GM19463 (cell line): ENCODE results near the gene ACTL7A.
"Not testable (repeated sequence)": the region's sequence is repeated elsewhere in the genome, so short reads cannot be mapped to it uniquely, and the experiment has no call there.

ENCODE experiments used
- ATAC-seq: cut with Tn5 transposase; IDR thresholded peaks from one replicate; pipeline ENCODE4 v1.9.1; 2021; ENCODE audit warnings: mild to moderate bottlenecking, moderate library complexity; ENCODE audit not compliant: unreplicated experiment

ACTL7A gene

DNA sequence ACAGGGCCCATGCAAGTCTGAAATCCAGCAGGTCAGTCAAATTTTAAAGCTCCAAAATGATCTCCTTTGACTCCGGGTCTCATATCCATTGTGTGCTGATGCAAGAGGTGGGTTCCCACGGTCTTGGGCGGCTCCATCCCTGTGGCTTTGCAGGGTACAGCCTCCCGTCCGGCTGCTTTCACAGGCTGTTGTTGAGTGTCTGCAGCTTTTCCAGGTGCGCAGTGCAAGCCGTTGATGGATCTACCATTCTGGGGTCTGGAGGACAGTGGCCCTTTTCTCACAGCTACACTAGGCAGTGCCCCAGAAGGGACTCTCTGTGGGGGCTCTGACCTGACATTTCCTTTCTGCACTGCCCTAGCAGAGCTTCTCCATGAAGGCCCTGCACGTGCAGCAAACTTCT is 13.8 kb upstream of the ACTL7A start:
- not testable (repeated sequence) for ATAC-seq

DNA sequence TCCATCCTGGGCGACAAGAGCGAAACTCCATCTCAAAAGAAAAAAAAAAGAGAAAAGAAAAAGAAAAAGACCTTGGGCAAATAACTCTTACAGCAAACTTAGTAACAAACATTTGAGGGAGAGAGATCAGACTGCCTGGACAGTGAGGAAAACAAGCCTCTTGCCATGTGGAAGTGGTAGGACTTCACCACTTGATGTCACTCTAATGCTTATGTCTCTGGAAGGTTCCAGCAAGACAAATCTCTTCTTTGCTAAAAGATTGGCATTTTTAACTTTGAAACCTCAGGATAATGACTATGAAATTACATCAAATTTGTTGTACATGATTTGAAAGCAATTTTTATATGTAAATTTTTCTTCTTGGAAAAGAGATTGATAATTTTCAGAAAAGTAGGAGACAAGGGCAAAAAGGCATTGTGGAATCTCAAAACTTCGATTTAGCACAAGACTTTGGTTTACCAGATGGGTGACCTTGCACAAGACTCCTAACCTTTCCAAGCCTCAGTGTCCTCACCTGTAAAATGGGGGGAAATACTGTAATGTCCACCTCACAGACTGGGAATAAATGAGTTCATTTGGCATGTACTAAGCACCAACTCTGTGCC is 11.7 kb upstream of the ACTL7A start:
- no peak for ATAC-seq

DNA sequence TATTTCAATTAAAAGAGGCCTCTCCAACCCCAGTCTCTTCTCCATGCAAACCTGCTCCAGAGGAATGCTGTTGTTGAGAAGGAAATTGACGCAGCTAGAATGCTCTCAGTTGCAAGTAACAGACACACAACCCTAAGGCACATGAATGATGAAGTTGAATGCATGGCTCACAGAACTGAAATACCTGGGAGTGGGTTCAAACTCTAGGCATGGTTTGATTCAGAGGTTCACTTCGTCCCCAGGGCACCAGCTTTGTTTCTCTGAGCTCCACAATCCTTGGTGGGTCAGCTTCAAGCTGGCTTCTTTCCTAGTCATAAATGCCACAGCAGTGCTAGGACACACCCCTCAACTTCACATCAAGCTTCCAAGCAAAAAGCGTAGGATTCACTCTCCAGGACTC is 10.9 kb upstream of the ACTL7A start:
- ATAC-seq, result no peak

DNA sequence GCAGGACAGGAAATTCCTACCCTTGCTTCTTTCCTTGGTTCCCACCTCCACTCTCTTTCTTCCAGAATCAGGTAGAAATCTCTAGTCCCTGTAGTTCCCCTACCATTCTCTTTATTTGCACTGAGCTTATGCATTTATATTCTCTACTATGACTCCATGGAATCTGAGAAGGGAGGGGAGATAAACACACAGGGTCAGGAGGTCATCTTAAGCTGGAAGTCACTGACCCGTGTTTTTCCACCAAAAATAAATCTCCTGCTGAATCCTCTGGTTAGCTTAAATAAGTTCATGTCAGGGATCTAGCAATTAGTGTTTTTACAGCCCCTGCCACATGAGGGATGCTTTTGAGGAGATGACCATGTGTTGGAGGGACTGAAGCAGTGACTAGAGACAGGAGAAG is 10.0 kb upstream of the ACTL7A start:
- ATAC-seq, result no peak

DNA sequence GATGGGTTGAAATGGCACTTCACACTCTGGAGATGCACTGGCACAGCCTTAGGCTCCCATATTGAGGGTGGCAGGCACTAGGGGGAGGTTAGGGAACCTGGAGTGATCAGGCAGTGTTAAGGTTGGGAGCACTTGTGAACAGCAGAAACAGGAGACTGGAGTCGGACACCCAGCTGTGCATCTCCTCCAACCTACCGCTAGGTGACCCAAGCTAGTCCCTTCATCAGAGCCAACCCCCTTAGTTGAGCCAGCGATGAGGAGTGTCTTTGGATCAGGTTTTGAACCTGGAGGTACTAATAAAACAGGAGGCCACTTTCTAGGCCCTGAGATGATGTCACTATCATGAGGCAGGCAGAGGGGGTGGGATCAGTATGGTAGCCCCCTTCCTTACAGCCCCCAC is 8.0 kb upstream of the ACTL7A start:
- no peak for ATAC-seq

DNA sequence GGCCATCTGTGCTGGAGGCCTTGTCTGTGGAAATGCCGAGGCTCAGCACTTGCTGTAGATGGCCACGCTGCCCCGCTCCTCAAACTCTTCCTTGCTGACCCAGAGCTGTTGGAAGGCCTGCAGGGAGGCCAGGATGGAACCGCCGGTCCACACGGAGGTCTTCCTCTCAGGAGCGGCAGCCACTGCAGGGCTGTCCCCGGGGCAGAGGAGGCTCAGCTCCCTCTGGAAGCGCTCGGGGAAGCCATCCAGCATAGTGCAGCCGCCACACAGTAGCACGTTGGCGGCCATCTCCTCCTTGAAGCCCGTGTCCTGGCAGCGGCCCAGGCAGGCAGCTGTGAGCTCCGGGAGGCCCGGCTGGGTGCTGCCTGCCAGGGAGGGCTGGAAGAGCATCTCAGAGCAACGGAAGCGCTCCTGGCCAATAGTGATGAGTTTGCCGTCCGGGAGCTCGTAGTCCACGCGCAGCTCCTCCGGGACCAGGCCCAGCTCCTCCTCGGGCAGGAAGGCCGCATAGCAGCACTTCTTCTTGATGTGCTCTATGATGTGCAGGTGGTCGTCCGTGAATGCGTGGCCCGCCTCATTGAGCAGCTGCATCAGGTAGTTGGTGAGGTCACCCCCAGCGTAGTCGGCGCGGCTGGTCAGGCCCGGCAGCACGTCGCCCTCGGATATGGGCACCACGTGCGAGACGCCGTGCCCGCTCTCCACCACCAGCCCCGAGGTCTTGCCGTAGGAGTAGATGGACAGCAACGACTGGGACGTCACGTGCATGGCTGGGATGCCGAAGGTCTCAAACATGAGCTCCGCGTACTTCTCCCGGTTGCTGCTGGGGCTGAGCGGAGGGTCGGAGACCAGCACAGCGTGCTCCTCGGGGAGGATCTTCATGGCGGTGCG is 7.2 kb upstream of the ACTL7A start:
- no peak for ATAC-seq

DNA sequence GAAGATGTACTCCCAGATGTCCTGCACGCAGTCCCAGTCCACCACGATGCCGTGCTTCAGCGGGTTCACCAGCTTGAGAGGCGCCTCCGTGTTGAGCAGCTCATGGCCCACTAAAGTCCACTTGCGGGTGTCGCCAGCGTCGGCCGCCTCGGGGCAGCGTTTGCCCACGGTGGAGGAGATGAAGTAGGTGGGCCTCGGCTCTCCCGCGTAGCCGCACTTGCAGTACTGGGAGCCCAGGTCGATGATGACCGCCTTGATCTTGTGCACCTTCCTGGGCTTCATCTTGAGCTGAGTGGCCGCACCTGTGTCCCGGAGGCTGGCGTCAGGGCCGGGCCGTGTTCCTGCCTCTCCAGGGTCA is 6.6 kb upstream of the ACTL7A start:
- ATAC-seq, result no peak

DNA sequence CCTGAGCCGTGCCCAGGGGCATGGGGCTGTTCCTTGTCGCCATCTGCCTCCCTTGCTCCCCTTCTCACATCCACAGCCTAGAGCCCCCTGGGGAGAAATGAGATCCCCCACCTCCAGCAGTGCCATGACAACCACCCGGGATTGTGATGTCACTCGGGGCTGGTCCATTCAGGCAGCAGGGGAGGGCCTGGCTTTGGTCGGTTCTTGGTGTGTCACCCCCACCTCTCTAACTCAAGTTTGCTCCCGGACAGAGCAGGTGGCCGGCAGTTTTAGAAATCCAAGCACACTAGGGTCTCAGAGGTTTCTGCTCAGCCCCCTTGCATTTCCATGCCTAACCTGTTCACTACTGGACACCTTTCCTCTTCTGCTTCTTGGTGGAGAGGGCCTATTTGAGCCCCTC is 6.2 kb upstream of the ACTL7A start, which contains the start of gene ACTL7B:
Gene ACTL7B, minus strand, starts transcription at position 99 of the 400 bp plus-strand sequence. Its CDS starts 56 bp downstream, at position 43.
- ATAC-seq, result no peak

DNA sequence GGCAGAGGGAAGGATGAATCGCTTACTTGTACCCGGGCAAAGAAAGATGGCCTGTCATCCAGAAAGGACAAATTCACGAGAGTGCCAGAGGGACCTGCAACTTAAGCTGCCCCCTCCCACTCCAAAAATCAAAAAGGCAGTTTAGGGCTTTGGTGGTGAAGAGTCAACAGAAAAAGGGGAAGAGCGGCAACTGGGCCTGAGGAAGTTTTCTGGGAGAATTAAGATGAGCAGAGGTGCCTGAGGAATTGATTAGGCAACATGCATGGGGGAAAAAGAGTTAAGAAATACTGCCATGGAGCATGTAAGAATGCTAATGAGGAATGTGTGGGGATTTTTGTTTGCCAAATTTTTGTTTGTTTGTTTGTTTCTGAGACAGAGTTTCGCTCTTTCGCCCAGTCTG is 4.5 kb upstream of the ACTL7A start:
- no peak for ATAC-seq

DNA sequence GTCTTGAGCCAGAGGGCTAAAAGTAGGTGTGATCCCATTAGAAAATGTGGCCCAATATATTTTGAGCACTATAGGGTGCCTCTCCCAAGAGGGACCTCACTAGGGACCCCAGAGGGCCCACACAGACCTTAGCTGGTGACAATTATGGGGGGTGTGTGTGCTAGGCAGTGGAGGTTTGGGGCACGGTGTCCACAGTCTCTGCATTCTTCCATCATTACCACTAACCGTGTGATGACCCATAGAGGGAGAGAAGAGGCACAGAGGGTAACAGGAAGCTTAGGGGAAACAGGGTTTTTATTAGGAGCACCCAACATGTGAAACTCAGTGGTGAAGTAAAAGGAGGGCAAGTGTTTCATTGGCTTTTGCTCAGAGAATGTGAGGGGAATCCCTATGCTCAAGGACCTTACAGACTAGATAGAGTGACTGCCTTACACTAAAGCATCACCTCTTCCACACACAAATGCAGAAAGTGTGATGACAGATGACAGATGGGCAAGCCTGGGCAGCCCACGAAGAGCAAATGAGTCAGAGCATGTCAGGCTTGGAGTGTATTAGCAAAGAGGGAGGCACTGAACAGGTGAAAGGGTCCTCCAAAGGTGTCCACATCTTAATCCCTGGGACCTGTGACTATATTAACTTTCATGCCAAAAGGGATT is 2.5 kb upstream of the ACTL7A start:
- peak; percentile 64 for ATAC-seq

DNA sequence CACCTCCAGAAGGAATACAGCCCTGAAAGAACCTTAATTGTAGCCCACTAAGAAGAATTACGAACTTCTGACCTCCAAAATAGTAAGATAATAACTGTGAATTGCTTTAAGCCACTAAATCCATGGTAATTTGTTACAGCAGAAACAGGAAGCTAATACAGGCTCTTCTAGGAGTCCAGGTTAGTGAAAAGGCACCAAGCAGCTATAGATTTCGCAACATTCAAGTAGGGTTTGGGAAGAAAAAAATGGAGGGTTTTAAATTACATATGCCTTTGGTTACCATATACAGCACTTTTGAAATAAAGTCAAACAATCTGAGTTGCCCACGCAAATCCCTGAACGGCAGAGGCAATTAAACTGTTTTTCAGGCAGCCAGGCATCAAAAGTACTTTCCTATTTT is 1.7 kb upstream of the ACTL7A start:
- no peak for ATAC-seq

DNA sequence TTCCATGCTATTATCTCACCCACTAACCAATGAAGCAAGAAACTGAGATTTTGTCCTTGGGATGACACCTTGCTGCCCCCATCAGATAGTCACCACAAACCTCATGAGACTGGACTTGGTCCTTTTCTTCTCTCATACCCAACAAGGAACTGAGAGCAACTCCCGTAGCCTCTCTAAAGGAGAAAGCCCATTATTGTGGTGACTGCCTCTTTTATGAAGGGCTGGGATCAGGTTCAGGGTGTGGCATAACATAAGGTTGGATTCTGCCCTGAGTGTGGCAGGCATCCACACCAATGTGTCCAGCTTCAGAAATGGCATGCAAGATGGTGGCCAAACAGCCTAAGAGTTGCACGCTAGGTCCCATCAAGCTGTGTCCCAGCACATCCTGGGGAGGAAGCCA is 1.3 kb upstream of the ACTL7A start:
- no peak for ATAC-seq

DNA sequence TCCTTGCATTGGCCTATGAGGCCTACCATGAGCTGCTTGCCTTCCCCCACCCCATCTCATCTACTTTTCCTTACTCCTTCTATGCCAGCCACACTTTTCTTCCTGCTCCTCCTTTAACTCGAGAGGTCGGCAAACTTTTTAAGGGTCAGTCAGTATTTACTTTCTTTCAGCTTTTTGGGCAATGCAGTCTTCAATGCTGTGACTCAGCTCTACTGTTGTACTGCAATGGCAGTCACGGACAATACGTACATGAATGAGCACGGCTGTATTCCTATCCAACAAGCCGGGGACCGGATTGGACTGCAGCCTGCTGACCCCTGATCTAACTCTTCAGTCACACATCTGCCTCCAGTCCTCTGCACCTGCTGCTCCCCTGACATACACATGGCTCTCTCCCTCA is 602 bp upstream of the ACTL7A start:
- ATAC-seq, result no peak

DNA sequence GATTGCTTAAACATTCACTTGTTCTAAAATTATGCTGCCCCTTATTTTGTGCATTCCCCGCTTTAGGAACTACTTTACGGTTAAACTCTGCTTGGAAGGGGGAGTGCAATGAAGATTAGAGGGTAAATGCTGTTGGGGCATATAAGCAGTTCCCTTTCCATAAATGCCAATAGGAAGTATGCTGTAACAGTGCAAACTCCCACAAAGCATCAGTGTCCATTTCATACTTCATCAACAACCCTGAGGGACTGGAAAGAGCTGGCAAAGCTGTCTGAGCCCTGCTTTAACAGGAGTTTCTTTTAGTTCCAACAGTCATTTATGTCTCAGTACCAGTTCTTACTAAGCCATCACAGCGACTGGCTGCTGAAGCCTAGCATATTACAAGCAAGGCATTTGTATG is 1.8 kb downstream of the ACTL7A start:
- ATAC-seq, result no peak

DNA sequence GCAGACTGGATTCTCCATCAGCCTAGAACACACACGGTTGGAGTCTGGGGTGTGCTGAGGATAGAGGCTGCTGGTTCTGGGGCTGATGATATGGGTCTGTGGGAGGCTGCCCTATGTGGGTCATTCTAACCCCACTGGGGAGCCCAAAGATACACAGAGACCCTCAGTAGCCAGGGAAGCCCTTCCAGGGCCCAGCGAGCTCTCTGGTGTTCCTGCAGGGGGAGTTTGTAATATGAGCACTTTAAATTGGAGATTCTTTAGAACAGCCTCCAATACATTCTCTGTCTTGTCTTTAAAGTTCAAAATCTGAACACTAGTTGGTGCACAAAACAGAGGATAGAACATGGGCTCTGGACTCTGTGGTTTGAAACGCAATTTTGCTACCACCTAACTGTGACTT is 2.4 kb downstream of the ACTL7A start:
- ATAC-seq, result no peak

DNA sequence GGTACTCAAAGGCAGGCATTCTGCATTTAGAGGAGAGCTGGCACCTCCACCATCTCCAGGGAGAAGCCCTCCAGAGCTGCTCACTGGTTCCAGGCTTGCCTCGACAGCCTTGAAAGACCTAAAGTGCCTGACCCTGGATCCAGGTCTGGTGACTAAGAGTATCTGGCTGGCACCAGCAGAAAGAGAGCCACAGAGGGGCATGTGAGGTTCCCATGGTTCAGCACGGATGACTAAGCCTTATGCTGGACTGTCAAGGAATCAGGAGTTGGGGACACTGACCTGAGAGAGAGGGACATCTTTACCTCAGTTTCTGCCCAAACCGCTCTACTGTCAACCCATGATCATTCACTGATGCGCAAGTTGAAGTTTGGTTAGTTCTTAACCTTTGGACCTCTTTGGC is 3.0 kb downstream of the ACTL7A start:
- no peak for ATAC-seq

DNA sequence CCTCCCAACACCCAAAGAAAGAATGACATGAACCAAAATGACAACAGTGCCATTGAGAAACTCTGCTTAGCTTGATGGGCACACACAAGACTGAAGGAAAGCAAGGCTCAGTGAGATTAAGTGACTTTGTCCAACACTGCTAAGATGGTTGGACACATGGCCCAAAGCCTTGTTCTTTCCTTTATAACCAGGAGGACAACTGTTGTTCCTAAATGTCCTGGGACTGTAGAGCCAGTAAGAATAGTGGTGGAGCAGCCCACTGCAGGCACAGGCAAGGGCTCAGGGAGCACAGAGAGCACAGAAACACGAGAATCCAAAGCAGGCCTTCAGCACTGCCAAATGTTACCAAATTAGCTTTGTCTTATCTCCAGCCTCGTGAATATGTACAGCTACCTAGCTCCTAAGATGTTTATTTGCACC is 3.9 kb downstream of the ACTL7A start:
- no peak for ATAC-seq

DNA sequence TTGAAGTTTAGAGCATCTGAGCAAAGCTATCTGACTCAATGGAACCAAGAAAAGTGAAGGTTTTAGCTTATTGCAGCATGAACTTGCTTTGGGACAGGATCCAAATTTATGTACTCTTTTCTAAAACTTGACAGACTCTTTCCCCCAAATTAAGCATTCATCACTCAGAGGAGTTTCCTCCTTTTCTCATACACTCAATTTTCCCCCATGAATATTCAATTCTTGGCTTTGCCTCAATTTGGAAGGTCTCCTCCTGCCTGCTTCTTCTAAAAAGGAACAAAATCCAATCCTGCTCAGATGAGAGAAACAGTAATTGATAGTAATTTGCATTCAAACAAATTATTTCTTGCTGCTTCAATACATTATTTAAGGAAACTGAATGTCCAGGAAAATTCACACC is 5.0 kb downstream of the ACTL7A start:
- ATAC-seq, result no peak

DNA sequence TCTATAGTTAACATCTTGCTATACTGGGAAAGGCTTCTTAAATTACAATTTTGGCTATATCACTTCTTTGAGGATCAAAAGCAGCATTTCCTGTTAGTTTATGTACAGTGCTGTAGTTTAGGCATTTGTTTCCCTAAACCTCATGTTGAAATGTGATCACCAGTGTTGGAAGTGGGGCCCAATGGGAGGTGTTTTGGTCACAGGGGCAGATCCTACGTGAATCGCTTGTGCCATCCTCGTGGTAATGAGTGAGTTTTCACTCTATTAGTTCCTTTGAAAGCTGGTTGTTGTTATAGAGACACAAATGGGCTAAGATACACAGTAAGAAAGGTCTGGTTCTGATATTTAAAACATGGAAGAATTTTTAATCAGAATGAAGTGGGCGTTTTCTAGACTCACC is 5.8 kb downstream of the ACTL7A start:
- ATAC-seq, result no peak

DNA sequence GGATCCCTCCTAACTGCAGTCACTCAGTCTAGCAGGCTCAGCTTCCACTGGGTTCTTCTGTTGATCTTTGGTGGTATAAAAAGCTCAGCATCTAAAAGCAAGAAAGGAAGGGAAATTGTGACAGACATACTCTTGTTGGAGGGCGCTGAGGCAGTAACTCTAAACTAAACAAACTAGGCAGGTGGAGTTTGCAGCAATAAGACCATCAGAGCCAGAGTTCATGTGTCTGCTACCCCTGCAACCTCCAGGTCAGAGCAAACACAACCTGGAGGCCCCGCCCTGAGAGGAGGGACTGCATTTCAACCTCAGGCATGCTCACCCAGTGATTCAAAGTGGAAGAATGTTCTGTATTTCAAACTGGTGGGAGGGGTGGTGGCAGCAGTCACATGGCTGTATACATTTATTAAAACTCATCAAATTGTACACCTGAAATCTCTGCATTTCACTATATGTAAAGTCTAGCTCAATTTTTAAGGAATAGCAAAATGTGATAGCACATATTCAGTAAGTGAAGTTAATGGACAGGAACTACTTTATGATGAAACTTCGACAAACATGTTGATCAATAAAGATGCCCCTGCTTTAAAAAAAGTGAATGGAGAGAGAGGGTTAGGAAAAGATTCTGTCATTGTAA is 7.1 kb downstream of the ACTL7A start:
- ATAC-seq, result no peak

DNA sequence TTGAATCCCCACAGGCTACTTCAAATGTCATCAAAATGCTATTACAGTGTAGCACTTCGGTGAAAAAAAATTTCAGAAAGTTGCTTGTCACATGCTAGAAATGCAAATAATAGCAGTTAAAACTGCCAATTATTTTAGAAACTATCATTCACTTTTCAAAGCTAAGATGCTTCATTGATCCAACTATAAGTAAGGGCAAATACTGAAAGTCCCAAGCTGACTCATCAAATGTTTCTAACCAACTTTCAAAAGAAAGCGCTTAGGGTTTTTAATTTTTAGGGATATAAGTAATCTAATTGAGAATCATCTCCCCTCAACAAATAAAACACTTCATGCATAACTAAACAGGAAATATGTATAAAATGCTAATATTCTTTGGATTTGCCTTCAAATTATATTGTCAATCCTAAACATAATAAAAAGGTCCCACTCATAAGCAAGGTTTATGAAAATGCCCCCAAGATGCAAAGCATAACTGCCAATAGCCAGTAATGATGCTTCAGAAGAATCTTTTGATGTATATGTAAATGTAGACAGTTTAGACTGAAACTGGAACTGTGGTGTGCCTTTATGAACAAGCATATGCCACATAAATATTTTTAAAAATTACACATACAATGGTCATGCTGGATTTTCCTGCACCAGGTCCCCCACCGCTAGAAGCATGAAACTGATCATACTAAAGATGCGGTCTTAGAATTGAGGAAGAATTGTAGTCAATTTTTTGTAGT is 12.2 kb downstream of the ACTL7A start:
- ATAC-seq, result no peak
